ENCODE data around the gene AGPAT2.

AGPAT2 gene

GRCh38 chr9:136694163-136694871, 7.1 kb upstream of the AGPAT2 start (continued):
- TF ChIP-seq ZNF792 (tag by site-specific recombination; IDR thresholded peaks at IDR 0.05) (no peak), KLF7 (tag by site-specific recombination; IDR thresholded peaks at IDR 0.05; ENCODE audit: borderline replicate concordance) (0 out of 2 replicates have a peak, but pooled peaks have one; percentile 24), GLIS1 (tag by site-specific recombination; IDR thresholded peaks at IDR 0.05) (no peak), ZNF10 (tag by site-specific recombination; IDR thresholded peaks at IDR 0.05) (no peak), TRIM28 (IDR thresholded peaks at IDR 0.05; ENCODE audit: borderline replicate concordance, low read length) (no peak), ZNF2 (tag by site-specific recombination; IDR thresholded peaks at IDR 0.05) (peak; percentile 82), ZBTB17 (tag by site-specific recombination; IDR thresholded peaks at IDR 0.05) (no peak), ZNF785 (tag by site-specific recombination; IDR thresholded peaks at IDR 0.05) (no peak), ZNF571 (tag by site-specific recombination; IDR thresholded peaks at IDR 0.05) (no peak), ZNF518A (tag by site-specific recombination; conservative IDR thresholded peaks at IDR 0.05; ENCODE audit: low read depth) (no peak), ZNF133 (tag by site-specific recombination; IDR thresholded peaks at IDR 0.05) (no peak), ZNF610 (tag by site-specific recombination; IDR thresholded peaks at IDR 0.05; ENCODE audit: borderline replicate concordance) (no peak), ZNF37A (tag by site-specific recombination; IDR thresholded peaks at IDR 0.05) (no peak), ZFHX2 (tag by site-specific recombination; conservative IDR thresholded peaks at IDR 0.05) (no peak), ZNF280C (tag by site-specific recombination; IDR thresholded peaks at IDR 0.05) (no peak)
- TF ChIP-seq, protein P1, sequence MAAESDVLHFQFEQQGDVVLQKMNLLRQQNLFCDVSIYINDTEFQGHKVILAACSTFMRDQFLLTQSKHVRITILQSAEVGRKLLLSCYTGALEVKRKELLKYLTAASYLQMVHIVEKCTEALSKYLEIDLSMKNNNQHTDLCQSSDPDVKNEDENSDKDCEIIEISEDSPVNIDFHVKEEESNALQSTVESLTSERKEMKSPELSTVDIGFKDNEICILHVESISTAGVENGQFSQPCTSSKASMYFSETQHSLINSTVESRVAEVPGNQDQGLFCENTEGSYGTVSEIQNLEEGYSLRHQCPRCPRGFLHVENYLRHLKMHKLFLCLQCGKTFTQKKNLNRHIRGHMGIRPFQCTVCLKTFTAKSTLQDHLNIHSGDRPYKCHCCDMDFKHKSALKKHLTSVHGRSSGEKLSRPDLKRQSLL (tag by site-specific recombination; IDR thresholded peaks at IDR 0.05) = no peak
- TF ChIP-seq, protein P2, sequence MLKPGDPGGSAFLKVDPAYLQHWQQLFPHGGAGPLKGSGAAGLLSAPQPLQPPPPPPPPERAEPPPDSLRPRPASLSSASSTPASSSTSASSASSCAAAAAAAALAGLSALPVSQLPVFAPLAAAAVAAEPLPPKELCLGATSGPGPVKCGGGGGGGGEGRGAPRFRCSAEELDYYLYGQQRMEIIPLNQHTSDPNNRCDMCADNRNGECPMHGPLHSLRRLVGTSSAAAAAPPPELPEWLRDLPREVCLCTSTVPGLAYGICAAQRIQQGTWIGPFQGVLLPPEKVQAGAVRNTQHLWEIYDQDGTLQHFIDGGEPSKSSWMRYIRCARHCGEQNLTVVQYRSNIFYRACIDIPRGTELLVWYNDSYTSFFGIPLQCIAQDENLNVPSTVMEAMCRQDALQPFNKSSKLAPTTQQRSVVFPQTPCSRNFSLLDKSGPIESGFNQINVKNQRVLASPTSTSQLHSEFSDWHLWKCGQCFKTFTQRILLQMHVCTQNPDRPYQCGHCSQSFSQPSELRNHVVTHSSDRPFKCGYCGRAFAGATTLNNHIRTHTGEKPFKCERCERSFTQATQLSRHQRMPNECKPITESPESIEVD (tag by site-specific recombination; IDR thresholded peaks at IDR 0.05) = no peak
- TF ChIP-seq, protein P3, sequence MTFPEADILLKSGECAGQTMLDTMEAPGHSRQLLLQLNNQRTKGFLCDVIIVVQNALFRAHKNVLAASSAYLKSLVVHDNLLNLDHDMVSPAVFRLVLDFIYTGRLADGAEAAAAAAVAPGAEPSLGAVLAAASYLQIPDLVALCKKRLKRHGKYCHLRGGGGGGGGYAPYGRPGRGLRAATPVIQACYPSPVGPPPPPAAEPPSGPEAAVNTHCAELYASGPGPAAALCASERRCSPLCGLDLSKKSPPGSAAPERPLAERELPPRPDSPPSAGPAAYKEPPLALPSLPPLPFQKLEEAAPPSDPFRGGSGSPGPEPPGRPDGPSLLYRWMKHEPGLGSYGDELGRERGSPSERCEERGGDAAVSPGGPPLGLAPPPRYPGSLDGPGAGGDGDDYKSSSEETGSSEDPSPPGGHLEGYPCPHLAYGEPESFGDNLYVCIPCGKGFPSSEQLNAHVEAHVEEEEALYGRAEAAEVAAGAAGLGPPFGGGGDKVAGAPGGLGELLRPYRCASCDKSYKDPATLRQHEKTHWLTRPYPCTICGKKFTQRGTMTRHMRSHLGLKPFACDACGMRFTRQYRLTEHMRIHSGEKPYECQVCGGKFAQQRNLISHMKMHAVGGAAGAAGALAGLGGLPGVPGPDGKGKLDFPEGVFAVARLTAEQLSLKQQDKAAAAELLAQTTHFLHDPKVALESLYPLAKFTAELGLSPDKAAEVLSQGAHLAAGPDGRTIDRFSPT (tag by site-specific recombination; IDR thresholded peaks at IDR 0.05) = 0 out of 2 replicates have a peak, but pooled peaks have one; percentile 18
- TF ChIP-seq, protein P4, sequence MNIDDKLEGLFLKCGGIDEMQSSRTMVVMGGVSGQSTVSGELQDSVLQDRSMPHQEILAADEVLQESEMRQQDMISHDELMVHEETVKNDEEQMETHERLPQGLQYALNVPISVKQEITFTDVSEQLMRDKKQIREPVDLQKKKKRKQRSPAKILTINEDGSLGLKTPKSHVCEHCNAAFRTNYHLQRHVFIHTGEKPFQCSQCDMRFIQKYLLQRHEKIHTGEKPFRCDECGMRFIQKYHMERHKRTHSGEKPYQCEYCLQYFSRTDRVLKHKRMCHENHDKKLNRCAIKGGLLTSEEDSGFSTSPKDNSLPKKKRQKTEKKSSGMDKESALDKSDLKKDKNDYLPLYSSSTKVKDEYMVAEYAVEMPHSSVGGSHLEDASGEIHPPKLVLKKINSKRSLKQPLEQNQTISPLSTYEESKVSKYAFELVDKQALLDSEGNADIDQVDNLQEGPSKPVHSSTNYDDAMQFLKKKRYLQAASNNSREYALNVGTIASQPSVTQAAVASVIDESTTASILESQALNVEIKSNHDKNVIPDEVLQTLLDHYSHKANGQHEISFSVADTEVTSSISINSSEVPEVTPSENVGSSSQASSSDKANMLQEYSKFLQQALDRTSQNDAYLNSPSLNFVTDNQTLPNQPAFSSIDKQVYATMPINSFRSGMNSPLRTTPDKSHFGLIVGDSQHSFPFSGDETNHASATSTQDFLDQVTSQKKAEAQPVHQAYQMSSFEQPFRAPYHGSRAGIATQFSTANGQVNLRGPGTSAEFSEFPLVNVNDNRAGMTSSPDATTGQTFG (tag by site-specific recombination; IDR thresholded peaks at IDR 0.05; ENCODE audit: borderline replicate concordance) = no peak
- TF ChIP-seq, protein P5, sequence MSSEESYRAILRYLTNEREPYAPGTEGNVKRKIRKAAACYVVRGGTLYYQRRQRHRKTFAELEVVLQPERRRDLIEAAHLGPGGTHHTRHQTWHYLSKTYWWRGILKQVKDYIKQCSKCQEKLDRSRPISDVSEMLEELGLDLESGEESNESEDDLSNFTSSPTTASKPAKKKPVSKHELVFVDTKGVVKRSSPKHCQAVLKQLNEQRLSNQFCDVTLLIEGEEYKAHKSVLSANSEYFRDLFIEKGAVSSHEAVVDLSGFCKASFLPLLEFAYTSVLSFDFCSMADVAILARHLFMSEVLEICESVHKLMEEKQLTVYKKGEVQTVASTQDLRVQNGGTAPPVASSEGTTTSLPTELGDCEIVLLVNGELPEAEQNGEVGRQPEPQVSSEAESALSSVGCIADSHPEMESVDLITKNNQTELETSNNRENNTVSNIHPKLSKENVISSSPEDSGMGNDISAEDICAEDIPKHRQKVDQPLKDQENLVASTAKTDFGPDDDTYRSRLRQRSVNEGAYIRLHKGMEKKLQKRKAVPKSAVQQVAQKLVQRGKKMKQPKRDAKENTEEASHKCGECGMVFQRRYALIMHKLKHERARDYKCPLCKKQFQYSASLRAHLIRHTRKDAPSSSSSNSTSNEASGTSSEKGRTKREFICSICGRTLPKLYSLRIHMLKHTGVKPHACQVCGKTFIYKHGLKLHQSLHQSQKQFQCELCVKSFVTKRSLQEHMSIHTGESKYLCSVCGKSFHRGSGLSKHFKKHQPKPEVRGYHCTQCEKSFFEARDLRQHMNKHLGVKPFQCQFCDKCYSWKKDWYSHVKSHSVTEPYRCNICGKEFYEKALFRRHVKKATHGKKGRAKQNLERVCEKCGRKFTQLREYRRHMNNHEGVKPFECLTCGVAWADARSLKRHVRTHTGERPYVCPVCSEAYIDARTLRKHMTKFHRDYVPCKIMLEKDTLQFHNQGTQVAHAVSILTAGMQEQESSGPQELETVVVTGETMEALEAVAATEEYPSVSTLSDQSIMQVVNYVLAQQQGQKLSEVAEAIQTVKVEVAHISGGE (tag by site-specific recombination; conservative IDR thresholded peaks at IDR 0.05; ENCODE audit: low read depth) = no peak
